AG09319 (cell line): Measurements from ENCODE around the gene RHPN2.

ENCODE experiments used
- DNase-seq: peaks from one replicate; pipeline ENCODE4 v3.0.0-alpha.2; 2010; ENCODE audit warnings: low read depth; ENCODE audit errors: extremely low read depth
- TF ChIP-seq, protein P1 (sequence below): IDR thresholded peaks from 2 replicates; pipeline ENCODE4 v1.5.1; 2011; ENCODE audit warnings: low read depth, mild to moderate bottlenecking, inconsistent platforms, low read length, moderate library complexity

RHPN2 gene

DNA sequence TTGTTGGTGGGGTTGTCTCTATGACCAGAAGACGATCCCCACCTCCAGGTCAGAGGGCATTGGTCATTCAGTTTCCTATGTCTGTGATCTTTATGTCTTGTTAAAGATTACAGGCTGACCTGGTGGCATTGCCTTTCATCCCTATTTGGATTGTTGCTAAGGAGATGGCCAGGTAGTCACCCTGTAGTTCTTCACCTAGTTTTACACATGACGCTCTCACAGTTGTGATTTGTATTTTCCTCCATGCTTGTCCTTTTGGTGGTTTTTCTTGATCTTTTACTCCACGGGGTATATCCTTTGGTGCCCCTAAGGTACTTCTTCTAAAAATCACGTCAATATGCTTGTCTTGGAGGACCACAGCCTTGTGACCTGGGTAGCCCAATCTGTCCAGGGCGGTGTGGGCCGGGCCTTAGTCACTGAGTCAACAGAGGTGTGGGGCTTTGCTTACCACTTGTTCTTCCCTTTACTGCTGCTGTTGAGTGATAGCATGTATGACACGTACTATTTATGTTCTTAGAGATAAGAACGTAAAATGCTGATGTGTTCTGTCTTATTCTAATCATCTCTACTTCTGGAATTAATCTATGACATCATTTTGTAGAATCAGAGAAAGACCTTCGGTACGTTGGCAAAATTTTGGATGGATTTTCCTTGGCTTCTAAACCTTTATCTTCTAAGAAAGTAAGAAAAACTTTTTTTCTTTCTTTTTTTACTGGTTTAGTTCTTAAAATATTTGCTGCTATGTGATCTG lies 36.4 kb upstream of the RHPN2 start:
- TF ChIP-seq, protein P1, sequence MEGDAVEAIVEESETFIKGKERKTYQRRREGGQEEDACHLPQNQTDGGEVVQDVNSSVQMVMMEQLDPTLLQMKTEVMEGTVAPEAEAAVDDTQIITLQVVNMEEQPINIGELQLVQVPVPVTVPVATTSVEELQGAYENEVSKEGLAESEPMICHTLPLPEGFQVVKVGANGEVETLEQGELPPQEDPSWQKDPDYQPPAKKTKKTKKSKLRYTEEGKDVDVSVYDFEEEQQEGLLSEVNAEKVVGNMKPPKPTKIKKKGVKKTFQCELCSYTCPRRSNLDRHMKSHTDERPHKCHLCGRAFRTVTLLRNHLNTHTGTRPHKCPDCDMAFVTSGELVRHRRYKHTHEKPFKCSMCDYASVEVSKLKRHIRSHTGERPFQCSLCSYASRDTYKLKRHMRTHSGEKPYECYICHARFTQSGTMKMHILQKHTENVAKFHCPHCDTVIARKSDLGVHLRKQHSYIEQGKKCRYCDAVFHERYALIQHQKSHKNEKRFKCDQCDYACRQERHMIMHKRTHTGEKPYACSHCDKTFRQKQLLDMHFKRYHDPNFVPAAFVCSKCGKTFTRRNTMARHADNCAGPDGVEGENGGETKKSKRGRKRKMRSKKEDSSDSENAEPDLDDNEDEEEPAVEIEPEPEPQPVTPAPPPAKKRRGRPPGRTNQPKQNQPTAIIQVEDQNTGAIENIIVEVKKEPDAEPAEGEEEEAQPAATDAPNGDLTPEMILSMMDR = no peak
- DNase-seq = no peak

DNA sequence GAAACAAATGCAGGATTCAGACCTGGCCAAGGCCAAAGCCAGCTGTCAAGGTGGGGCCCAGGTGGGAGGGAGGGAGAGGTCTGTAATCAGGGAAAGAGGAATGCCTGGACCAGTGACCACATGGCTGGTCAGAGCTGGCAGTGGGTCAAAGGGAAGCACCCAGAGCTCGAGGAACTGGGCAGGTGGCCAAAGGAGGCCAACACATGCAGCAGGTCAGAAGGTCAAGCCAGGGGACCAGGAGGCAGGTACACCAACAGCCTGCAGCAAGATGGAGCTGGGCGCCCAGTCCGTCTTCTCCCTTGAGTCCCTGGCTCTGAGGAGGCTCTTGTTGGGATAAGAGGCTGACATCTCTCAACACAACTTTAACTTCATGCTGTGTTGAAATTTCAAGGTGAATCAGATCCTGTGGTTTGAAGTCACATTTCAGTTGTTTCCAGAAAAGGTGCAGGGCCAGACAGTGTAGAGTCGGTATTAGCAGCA lies 33.4 kb upstream of the RHPN2 start:
- no peak for DNase-seq
- TF ChIP-seq, protein P1 = no peak

DNA sequence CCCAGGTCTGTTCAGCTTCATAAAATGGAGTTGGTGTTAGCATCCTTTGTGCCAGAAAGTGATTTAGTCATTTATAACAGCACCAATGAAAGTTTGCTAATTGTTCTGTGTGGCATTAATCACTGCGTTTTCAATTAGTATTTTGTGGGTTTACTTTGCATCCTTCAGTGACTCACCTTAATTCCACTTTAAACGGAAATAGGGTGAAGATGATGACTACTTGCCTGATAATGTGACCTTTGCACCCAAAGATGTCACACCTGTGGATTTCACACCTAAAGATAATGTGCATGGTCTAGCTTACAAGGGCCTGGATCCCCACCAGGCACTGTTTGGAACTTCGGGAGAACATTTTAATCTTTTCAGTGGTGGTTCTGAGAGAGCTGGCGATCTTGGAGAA lies 31.3 kb upstream of the RHPN2 start:
- TF ChIP-seq, protein P1 = no peak
- no peak for DNase-seq

DNA sequence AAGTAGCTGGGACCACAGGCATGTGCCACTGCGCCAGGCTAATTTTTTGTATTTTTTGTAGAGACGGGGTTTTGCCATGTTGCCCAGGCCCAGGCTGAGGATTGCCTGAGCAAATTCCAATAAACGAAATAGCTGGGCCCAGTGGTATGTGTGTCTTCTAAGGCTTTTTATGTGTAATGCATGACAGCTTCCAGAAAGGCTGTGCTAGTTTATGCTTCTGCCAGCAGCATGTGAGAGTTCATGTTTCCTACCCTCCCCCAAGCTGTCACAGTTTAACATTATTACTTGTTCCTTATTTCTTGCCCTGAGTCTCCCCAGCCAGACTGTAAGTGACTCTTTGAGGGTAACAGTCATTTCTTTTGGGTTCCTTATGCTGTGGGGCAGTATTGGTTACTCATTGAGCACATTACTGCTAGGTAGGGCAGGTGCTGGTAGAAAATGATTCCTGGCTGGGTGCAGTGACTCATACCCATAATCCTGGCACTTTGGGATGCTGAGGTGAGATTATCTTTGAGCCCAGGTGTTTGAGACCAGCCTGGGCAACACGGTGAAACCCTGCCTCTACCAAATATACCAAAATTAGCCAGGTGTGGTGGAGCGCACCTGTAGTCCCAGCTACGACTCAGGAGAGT lies 29.9 kb upstream of the RHPN2 start:
- TF ChIP-seq, protein P1 = no peak
- DNase-seq = no peak

DNA sequence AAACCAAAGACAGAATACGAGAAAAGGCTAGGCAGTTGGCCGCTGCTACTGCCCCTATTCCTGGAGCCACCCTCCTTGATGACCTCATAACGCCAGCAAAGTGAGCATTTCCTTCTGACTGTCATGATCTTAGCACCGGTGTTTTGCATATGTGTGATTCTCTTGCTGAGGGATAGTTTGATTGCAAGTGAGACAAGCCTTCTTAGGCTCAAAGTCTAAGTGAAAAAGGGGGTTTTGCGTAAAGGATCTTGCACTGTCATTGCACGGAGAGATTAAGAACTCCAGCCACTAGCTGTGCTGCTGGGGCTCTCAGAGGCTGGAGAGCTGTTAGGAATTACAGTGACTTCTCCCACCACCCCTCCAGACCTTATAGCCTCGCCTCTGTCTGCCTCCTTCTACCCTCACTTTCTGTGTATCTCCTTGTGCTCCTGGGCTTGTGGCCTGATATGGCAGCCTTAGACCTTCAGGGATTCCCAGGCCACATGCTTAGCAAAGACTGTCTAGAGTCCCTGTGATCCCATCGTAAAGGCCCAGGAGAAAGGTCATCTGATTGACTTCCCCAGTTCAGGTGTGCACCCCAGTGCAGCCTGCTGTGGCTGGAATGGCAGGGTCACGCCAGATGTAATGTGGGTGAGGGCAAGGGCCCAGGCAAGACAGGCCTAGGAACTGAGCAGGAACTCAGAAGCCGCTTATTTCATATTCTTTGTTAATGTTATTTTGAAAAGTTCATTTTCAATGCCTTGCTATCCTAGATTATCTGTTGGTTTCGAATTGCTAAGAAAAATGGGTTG lies 28.9 kb upstream of the RHPN2 start:
- TF ChIP-seq, protein P1 = no peak
- no peak for DNase-seq

DNA sequence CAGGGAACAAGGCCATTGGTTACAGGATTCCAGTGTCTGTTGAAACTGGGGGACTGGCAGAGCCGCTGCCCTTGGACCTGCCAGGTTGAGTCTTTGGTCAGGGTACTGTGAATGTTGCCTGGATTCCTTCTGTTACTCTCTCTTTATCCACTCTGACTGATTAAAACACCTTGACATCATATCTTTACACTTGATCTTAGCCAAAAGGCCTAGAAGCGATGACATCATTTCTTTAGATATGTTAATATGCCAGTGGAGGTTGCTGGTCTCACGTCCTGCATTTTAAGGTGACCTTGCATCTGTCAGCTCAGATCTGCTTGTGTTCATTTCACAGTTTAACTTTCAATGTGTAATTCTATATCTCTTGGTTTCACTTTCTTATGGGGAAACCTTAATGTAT lies 25.5 kb upstream of the RHPN2 start:
- TF ChIP-seq, protein P1 = no peak
- no peak for DNase-seq

DNA sequence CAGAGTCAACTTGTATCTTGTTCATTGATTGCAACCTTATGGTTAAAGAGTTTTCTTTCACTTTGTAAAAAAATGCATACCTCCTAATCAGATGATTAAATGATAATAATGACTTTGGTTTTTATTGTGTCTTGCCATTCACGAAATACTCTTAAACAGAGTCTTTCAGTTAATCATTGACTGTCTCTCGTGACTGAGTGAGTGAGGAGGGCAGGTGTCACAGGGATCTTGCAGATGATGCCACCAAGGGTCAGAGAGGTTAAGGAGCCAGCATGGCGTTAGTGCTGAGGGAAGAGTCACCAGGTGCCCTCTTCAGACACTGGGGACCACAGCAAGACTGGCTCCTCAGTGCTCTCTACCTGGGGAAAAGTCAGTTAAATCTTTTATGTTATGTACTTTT lies 24.3 kb upstream of the RHPN2 start:
- TF ChIP-seq, protein P1 = no peak
- no peak for DNase-seq
